HG03565 (cell line): Measurements from ENCODE around the gene SUPT20HL2.
A peak's percentile ranks its signal among the peaks of the same experiment; 100 is the strongest.
"Not testable (repeated sequence)": the region's sequence is repeated elsewhere in the genome, so short reads cannot be mapped to it uniquely, and the experiment has no call there.

Experiments
- ATAC-seq: cut with Tn5 transposase; IDR thresholded peaks from one replicate; pipeline ENCODE4 v1.9.1; 2021; ENCODE audit warnings: mild to moderate bottlenecking, moderate library complexity; ENCODE audit not compliant: unreplicated experiment

The SUPT20HL2 gene

GRCh38 chrX:24314019-24314635, at the start of gene SUPT20HL2:
Gene SUPT20HL2 (minus strand): TSS chrX:24314069. CDS start chrX:24313315, 754 bp downstream.
- ATAC-seq: no peak

- not testable (repeated sequence) for ATAC-seq
Measured at GRCh38 chrX:24362089-24362745, 48.3 kb upstream of the SUPT20HL2 start.

GRCh38 chrX:24360272-24360671, 46.4 kb upstream of the SUPT20HL2 start, which contains the start of gene SUPT20HL1:
Gene SUPT20HL1 (plus strand): TSS chrX:24360639. CDS start chrX:24362761, 2,122 bp downstream.
- ATAC-seq: no peak

DNA sequence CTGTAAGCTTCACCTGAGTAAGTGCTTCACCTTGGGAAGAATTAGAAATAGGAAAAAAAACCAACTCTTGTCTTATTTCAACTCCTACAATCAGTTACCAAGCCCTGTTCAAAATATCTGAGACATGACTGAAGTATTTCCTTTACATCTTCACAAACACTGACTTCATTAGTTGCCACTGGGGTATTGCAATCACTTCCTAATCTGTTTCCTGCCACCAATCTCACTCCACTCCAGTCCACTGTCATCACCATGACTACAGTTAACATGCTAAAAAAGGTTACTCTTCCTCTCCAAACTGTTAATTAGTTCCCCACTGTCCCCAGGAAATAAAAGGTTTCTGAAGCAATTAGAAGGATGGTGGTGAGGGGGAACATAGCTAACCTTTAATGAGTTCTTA, 43.2 kb upstream of the SUPT20HL2 start:
- no peak for ATAC-seq

- no peak for ATAC-seq
Measured at GRCh38 chrX:24355095-24355494, 41.2 kb upstream of the SUPT20HL2 start.

- no peak for ATAC-seq
Measured at GRCh38 chrX:24350217-24350616, 36.3 kb upstream of the SUPT20HL2 start.

DNA sequence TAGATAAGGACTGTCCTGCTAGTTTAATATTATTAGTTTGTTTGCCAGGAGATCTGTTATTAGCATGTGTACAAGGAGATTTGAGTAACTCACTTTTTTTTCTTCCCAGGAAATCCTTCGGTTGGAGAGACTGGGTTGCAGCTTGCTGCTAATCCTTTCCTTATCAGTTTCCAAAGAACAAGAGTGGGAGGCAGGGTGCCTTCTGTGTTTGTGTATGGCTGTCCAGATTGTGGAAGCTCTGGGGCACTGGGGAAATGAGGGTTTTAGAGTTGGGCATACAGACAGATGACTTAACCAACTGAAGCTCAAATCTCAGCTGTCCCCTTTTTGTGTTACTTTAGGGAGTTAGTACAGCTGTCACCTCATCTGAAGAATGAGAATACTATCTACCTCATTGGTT, 34.0 kb upstream of the SUPT20HL2 start:
- no peak for ATAC-seq

- ATAC-seq: peak; percentile 64
Measured at GRCh38 chrX:24343719-24344118, 29.9 kb upstream of the SUPT20HL2 start.

GRCh38 chrX:24341795-24342194, 27.9 kb upstream of the SUPT20HL2 start:
- no peak for ATAC-seq

- ATAC-seq: no peak
Measured at GRCh38 chrX:24340501-24340900, 26.6 kb upstream of the SUPT20HL2 start.

- ATAC-seq: no peak
Measured at GRCh38 chrX:24339911-24340310, 26.0 kb upstream of the SUPT20HL2 start.

- ATAC-seq: no peak
Measured at GRCh38 chrX:24335871-24336270, 22.0 kb upstream of the SUPT20HL2 start.

GRCh38 chrX:24334461-24334860, 20.6 kb upstream of the SUPT20HL2 start:
- no peak for ATAC-seq

- no peak for ATAC-seq
Measured at GRCh38 chrX:24333371-24333770, 19.5 kb upstream of the SUPT20HL2 start.

GRCh38 chrX:24332878-24333277, 19.0 kb upstream of the SUPT20HL2 start:
- no peak for ATAC-seq

DNA sequence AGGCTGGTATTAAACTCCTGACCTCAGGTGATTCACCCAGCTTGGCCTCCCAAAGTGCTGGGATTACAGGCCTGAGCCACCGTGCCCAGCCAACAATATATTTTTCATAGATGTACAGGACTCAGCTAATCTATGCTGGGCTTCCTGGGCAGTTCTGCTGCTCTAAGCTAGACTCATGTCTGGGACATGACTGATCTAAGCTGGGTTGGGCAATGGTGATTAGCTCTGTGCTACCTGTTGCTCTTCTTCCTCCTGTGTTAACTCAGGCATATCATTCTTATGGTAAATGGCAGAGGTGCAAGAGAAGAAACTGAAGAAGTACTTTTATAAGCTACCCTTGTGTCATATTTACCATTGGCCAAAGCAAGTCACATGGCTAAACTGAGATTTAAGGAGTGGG, 11.4 kb upstream of the SUPT20HL2 start:
- ATAC-seq: no peak

- ATAC-seq: no peak
Measured at GRCh38 chrX:24321741-24322395, 8.0 kb upstream of the SUPT20HL2 start.

DNA sequence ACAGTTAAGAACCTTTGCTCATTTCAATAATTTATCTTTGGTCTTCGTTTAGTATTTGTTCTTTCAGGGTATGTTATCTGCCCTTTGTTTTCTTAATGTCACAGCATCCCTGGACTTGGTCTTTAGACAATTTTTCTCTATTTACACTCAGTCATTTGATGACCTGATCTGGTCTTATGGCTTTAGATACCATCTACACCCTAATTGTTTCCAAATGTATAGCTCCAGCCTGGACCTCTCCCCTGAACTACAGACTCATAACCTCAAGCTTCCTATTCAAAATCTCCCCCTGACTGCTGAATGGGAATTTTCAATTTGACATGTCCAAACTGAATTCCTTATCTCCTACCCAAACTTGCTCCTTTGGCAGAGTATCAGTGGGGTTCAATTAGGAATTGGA, 3.7 kb upstream of the SUPT20HL2 start:
- ATAC-seq: no peak

- no peak for ATAC-seq
Measured at GRCh38 chrX:24316111-24316510, 2.2 kb upstream of the SUPT20HL2 start.

GRCh38 chrX:24312249-24312607, 1.6 kb downstream of the SUPT20HL2 start:
- not testable (repeated sequence) for ATAC-seq

DNA sequence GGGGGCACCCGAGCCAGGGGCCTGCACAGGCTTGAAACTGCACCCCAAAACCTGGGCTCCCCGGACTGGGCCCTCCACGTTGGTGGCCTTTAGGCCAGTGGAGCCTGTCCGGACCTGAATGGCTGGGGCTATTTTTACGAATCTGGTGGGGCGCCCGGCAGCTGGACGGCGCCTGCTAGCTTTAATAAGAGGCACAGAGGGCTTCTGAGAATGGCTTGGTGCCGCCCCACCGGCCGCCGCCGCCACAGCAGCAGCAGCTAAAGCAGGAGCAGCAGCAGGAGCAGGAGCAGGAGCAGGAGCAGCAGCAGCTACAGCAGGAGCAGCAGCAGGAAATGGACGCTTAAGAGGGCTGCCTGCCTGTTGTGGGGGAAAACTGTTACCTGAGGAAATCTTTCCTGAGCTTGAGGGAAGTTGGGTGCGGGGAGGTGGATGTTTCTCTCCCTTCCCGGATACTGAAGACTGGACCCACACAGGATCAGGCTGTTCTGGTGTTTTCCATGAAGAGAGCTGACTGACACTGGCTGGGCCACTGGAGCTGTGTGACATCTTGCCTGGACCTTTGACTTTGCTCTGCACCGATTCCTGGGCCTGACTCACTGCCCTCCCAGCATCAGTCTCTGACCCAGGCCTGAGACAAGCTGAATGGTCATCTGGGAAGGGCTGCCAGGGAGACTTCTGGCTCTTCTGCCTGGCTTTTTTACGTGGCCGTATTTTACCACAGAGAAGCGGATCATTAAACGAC, 2.2 kb downstream of the SUPT20HL2 start:
- ATAC-seq: not testable (repeated sequence)
